ENCODE measurements around the gene FAM78A. TPM values are rescaled to one million over a fixed set of nuclear protein-coding genes. Genes with fewer than 3 reads are reported as not detected.

Gene FAM78A
- polyA plus RNA-seq, 1 donor from 2014 or later = 0.47 TPM

- no peak for TF ChIP-seq EP300 (conservative IDR thresholded peaks at IDR 0.05; ENCODE audit: poor library complexity, severe bottlenecking)
- no peak for TF ChIP-seq RAD21 (conservative IDR thresholded peaks at IDR 0.05)
- TF ChIP-seq REST (IDR thresholded peaks at IDR 0.05; ENCODE audit: borderline replicate concordance) = no peak
- no peak for TF ChIP-seq SMC3 (conservative IDR thresholded peaks at IDR 0.05; ENCODE audit: poor library complexity)
- no peak for TF ChIP-seq TAF1 (IDR thresholded peaks at IDR 0.05; ENCODE audit: low read depth)
- TF ChIP-seq POLR2AphosphoS5 (IDR thresholded peaks at IDR 0.05) = no peak
- no peak for TF ChIP-seq MXI1 (conservative IDR thresholded peaks at IDR 0.05; ENCODE audit: poor library complexity, severe bottlenecking)
- TF ChIP-seq CTCF (IDR thresholded peaks at IDR 0.05; ENCODE audit: poor library complexity, severe bottlenecking) = no peak
- TF ChIP-seq EZH2 (IDR thresholded peaks at IDR 0.05; ENCODE audit: borderline replicate concordance, insufficient read depth, low read length, poor library complexity, severe bottlenecking) = no peak
- no peak overlapping the region for H3K27ac ChIP-seq (ENCODE audit: low read length)
- H2AFZ ChIP-seq (ENCODE audit: low read depth, low read length) = no peak overlapping the region
- no peaks in the 10 kb centered on the region for H3K79me2 ChIP-seq (replicated peaks; ENCODE audit: insufficient read depth, low read length)
- H3K36me3 ChIP-seq (ENCODE audit: insufficient read depth, low read length) = no peaks in the 10 kb centered on the region
- no peak overlapping the region for H3K4me3 ChIP-seq (ENCODE audit: low read length)
- H3K9me2 ChIP-seq (ENCODE audit: insufficient read depth, low read length) = no peaks in the 10 kb centered on the region
- H3K9me3 ChIP-seq (ENCODE audit: low read length) = no peaks in the 10 kb centered on the region
- H3F3A ChIP-seq (ENCODE audit: insufficient read depth, low read length, poor library complexity, severe bottlenecking) = no peaks in the 10 kb centered on the region
- H3K9ac ChIP-seq (ENCODE audit: low read length) = no peak overlapping the region
- H3K27me3 ChIP-seq (ENCODE audit: insufficient read depth, low read depth, low read length) = no peaks in the 10 kb centered on the region
- H4K20me1 ChIP-seq (ENCODE audit: insufficient read depth) = no peaks in the 10 kb centered on the region
- no peak overlapping the region for H3K4me2 ChIP-seq (ENCODE audit: low read length)
Measured at GRCh38 chr9:131323629-131324028, 47.3 kb upstream of the FAM78A start.

- no peak overlapping the region for H3K4me3 ChIP-seq (ENCODE audit: low read length)
- H3K9me2 ChIP-seq (ENCODE audit: insufficient read depth, low read length) = no peaks in the 10 kb centered on the region
- H3K27me3 ChIP-seq (ENCODE audit: insufficient read depth, low read depth, low read length) = no peaks in the 10 kb centered on the region
- no peak overlapping the region for H3K4me2 ChIP-seq (ENCODE audit: low read length)
- H4K20me1 ChIP-seq (ENCODE audit: insufficient read depth) = no peaks in the 10 kb centered on the region
- TF ChIP-seq TAF1 (IDR thresholded peaks at IDR 0.05; ENCODE audit: low read depth) (no peak), CTCF (IDR thresholded peaks at IDR 0.05; ENCODE audit: poor library complexity, severe bottlenecking) (no peak), RAD21 (conservative IDR thresholded peaks at IDR 0.05) (no peak), SMC3 (conservative IDR thresholded peaks at IDR 0.05; ENCODE audit: poor library complexity) (no peak), MXI1 (conservative IDR thresholded peaks at IDR 0.05; ENCODE audit: poor library complexity, severe bottlenecking) (no peak), REST (IDR thresholded peaks at IDR 0.05; ENCODE audit: borderline replicate concordance) (no peak), POLR2AphosphoS5 (IDR thresholded peaks at IDR 0.05) (no peak), EZH2 (IDR thresholded peaks at IDR 0.05; ENCODE audit: borderline replicate concordance, insufficient read depth, low read length, poor library complexity, severe bottlenecking) (no peak), EP300 (conservative IDR thresholded peaks at IDR 0.05; ENCODE audit: poor library complexity, severe bottlenecking) (no peak)
- no peaks in the 10 kb centered on the region for H3K9me3 ChIP-seq (ENCODE audit: low read length)
- no peaks in the 10 kb centered on the region for H3K79me2 ChIP-seq (replicated peaks; ENCODE audit: insufficient read depth, low read length)
- H2AFZ ChIP-seq (ENCODE audit: low read depth, low read length) = no peak overlapping the region
- no peaks in the 10 kb centered on the region for H3K36me3 ChIP-seq (ENCODE audit: insufficient read depth, low read length)
- H3K9ac ChIP-seq (ENCODE audit: low read length) = no peak overlapping the region
- H3K27ac ChIP-seq (ENCODE audit: low read length) = no peak overlapping the region
- H3F3A ChIP-seq (ENCODE audit: insufficient read depth, low read length, poor library complexity, severe bottlenecking) = no peaks in the 10 kb centered on the region
Measured at GRCh38 chr9:131320031-131320685, 43.8 kb upstream of the FAM78A start.
